Sigmoid colon (tissue), 7 donors: ENCODE data around the gene IFNA2. TPM values are rescaled to one million over a fixed set of nuclear protein-coding genes. Genes with fewer than 3 reads are reported as not detected.

ENCODE experiments used
- DNase-seq: peaks from one replicate; pipeline ENCODE4 v3.0.0-alpha.2; 2019
- H3K27ac ChIP-seq, 4 donors: fragments of 200-600 bp; sonication (generic); one replicate each; pipeline ENCODE4 v1.5.1; 2016 to 2019; ENCODE audit warnings: mild to moderate bottlenecking in 1 of 4
- H3K27me3 ChIP-seq, 3 donors: fragments of 200-600 bp; sonication (generic); one replicate each; pipeline ENCODE4 v1.5.1; 2019; ENCODE audit warnings: mild to moderate bottlenecking in 1 of 3
- H3K36me3 ChIP-seq, 4 donors: fragments of 200-600 bp; sonication (generic); one replicate each; pipeline ENCODE4 v1.5.1; 2016 to 2019
- H3K4me1 ChIP-seq, 4 donors: fragments of 200-600 bp; sonication (generic); one replicate each; pipeline ENCODE4 v1.5.1; 2017 to 2019
- H3K4me3 ChIP-seq, 4 donors: fragments of 200-600 bp; sonication (generic); one replicate each; pipeline ENCODE4 v1.5.1; 2017 to 2019; ENCODE audit warnings: mild to moderate bottlenecking in 2 of 4, moderate library complexity in 1 of 4
- H3K9me3 ChIP-seq, 4 donors: fragments of 200-600 bp in 3 of 4; sonication (generic) in 3 of 4; one replicate each; pipeline versions ENCODE4 v1.5.1 to v1.6.1; 2013 to 2019
- EP300 ChIP-seq, 4 donors: sonication (generic); formaldehyde crosslinking; IDR thresholded peaks; one replicate each; pipeline ENCODE4 v1.6.1; 2017; ENCODE audit warnings: antibody characterized with exemption in 4 of 4
- POLR2A ChIP-seq, 2 donors: fragments of 450-650 bp; IDR thresholded peaks; one replicate each; pipeline ENCODE4 v1.6.1; 2016; ENCODE audit warnings: antibody characterized with exemption in 2 of 2, mild to moderate bottlenecking in 2 of 2, moderate library complexity in 2 of 2
- POLR2AphosphoS5 ChIP-seq, 4 donors: sonication (generic); formaldehyde crosslinking; IDR thresholded peaks; one replicate each; pipeline ENCODE4 v1.6.1; 2017; ENCODE audit warnings: antibody characterized with exemption in 4 of 4
- WGBS, 2 donors: extraction: QIAGEN DNeasy Blood & Tissue Kit; methylation state at CpG; one replicate each; pipeline ENCODE4 v1.1.7; 2013; 5-methylcytosine and 5-hydroxymethylcytosine counted together
- intact Hi-C: fragments of 100-400 bp; cut with DNase I; formaldehyde crosslinking; loops from one replicate; pipeline ENCODE4 v1.15.1; 2023
- polyA plus RNA-seq, 3 donors: library from polyadenylated mRNA; stranded (reverse); fragments of 200-250 nt; gene quantifications; one replicate each; pipeline ENCODE4 v1.2.3, GENCODE V29; 2013
- total RNA-seq, 4 donors: library from RNA; depleted of rRNA; stranded (reverse); fragments of >200 nt; gene quantifications; one replicate each; pipeline ENCODE4 v1.1.0, GENCODE V29; 2016
- TF ChIP-seq, protein P1 (sequence below), 4 experiments: fragments of 450-650 bp in 3 of 4; fragments of 200-600 bp in 1 of 4; IDR thresholded peaks; one replicate each; pipeline ENCODE4 v1.5.1; 2016 to 2019; ENCODE audit warnings: antibody characterized with exemption in 4 of 4, mild to moderate bottlenecking in 3 of 4, moderate library complexity in 2 of 4
- donor health status: healthy with polysubstance abuse.
- donor health status: Bipolar disorder and iron deficiency.
- donor health status: healthy.

IFNA2 gene
- total and polyA plus RNA-seq, 7 donors: 0.06 to 0.33 TPM; not detected in 5

- Histone ChIP-seq H3K36me3 (no peaks in the 10 kb centered on the region), H3K27me3 (no peaks in the 10 kb centered on the region), H3K4me1 (no peaks in the 10 kb centered on the region), H3K4me3 (no peak overlapping the region), H3K27ac (no peak overlapping the region), H3K9me3 (no peaks in the 10 kb centered on the region)
- TF ChIP-seq, protein P1, sequence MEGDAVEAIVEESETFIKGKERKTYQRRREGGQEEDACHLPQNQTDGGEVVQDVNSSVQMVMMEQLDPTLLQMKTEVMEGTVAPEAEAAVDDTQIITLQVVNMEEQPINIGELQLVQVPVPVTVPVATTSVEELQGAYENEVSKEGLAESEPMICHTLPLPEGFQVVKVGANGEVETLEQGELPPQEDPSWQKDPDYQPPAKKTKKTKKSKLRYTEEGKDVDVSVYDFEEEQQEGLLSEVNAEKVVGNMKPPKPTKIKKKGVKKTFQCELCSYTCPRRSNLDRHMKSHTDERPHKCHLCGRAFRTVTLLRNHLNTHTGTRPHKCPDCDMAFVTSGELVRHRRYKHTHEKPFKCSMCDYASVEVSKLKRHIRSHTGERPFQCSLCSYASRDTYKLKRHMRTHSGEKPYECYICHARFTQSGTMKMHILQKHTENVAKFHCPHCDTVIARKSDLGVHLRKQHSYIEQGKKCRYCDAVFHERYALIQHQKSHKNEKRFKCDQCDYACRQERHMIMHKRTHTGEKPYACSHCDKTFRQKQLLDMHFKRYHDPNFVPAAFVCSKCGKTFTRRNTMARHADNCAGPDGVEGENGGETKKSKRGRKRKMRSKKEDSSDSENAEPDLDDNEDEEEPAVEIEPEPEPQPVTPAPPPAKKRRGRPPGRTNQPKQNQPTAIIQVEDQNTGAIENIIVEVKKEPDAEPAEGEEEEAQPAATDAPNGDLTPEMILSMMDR (IDR thresholded peaks at IDR 0.05): no peak
- no peak for TF ChIP-seq EP300 (IDR thresholded peaks at IDR 0.05)
- no peak for TF ChIP-seq POLR2A (IDR thresholded peaks at IDR 0.05)
- no peak for TF ChIP-seq POLR2AphosphoS5 (IDR thresholded peaks at IDR 0.05)
- no peak for DNase-seq
- WGBS, 2 donors: 88 to 92% methylated on average over 8 of the region's 8 CpGs
- intact Hi-C loops: no loop called here
Measured at GRCh38 chr9:21362287-21362686, 22.9 kb downstream of the IFNA2 start.

DNA sequence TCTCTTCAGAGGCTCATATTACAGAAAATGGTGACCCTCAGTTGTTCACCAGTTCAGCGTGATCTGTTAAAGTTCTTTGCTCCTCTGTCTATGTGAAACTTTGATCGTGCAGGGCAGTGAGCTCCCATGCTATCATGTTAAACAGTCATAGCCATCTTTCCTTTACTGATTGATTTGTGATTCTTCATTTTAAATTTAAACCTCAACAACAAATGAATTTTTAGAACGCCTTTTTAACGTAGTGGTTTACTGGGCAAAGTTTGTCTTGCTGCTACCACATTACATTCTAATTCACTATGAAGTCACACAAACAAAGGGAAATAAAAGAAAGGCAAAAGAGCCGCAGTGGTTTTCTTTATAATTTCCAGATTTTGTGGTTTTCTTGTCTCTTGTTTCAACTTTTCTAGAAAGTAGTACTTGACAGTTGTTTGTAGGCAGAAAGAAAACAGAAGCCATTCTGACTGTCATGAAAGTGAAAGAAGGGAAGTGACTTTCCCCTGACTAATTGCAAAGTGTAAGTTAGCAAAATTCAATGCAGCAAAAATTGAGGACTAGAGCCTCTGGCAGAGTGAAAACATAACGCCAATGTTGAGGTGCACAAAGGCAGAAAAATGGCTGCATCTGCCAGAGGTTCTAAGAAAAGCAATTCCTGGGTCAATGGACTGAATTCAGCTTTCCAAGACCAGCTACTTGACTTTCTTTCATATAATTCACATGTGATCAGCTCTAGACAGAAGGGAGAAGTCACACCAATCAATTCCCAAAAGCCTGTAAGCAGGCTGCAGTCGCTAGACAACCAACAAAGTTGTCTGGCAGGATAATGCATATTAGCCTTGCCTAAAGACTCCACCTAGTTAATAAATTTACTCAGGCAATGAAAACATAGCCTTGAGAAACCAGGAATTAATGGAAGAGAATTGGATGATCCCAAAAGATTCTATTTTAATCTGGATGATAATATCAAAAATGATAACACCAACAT, 27.4 kb downstream of the IFNA2 start:
- Histone ChIP-seq H3K4me3 (no peak overlapping the region), H3K27me3 (no peaks in the 10 kb centered on the region), H3K36me3 (no peaks in the 10 kb centered on the region), H3K4me1 (no peaks in the 10 kb centered on the region), H3K9me3 (no peaks in the 10 kb centered on the region), H3K27ac (no peak overlapping the region)
- intact Hi-C loops: no loop called here
- no peak for DNase-seq
- TF ChIP-seq POLR2AphosphoS5 (IDR thresholded peaks at IDR 0.05) (no peak), EP300 (IDR thresholded peaks at IDR 0.05) (no peak), POLR2A (IDR thresholded peaks at IDR 0.05) (no peak)
- TF ChIP-seq, protein P1 (IDR thresholded peaks at IDR 0.05): no peak
- 55 to 72% methylated on average over 7 of the region's 7 CpGs for WGBS, 2 donors

GRCh38 chr9:21350787-21351186, 34.4 kb downstream of the IFNA2 start, which contains the start of gene IFNA6:
Gene IFNA6, minus strand, starts transcription at chr9:21350887. Its CDS starts 0 bp downstream, at chr9:21350887.
- intact Hi-C loops: no loop called here
- Histone ChIP-seq H3K4me1 (no peaks in the 10 kb centered on the region), H3K27me3 (no peaks in the 10 kb centered on the region), H3K4me3 (no peak within 1 kb of the TSS), H3K27ac (no peak within 1 kb of the TSS), H3K9me3 (no peaks in the 10 kb centered on the region), H3K36me3 (no peaks in the 10 kb centered on the region)
- no peak for TF ChIP-seq POLR2A (IDR thresholded peaks at IDR 0.05)
- TF ChIP-seq POLR2AphosphoS5 (IDR thresholded peaks at IDR 0.05): no peak
- TF ChIP-seq EP300 (IDR thresholded peaks at IDR 0.05): no peak
- TF ChIP-seq, protein P1 (IDR thresholded peaks at IDR 0.05): no peak
- DNase-seq: no peak
- 84 to 85% methylated on average over 1 of the region's 1 CpG for WGBS, 2 donors

DNA sequence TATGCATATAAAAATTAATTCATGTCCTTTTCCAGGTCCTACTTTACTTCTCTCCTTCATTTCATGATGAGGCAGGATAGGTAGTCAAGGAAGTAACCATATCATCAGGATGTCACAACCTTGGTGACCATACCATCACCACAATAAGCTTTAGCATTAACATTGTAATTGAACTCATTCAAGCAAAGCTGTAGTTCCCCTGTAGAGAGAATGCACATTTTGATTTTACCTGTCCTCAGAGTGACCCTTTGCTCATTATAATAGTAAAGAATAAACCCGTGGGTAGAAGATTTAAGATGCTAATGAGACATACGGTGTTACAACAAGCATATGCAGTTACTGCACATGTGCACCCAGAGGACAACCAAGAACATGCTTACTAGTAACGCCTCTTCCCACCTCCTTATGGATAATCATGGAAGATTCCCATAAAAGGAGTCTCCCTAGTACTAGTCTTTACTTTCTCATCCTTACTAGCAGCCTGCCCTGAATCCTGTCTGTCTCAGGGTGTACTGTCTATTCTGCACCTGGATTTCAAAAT, 36.7 kb downstream of the IFNA2 start:
- Histone ChIP-seq H3K27me3 (no peaks in the 10 kb centered on the region), H3K4me3 (no peak overlapping the region), H3K4me1 (no peaks in the 10 kb centered on the region), H3K36me3 (no peaks in the 10 kb centered on the region), H3K9me3 (peaks cover 0 to 1% (median 0%) of the 10 kb centered on the region in 4 donors), H3K27ac (no peak overlapping the region)
- intact Hi-C loops: no loop called here
- TF ChIP-seq EP300 (IDR thresholded peaks at IDR 0.05) (no peak), POLR2AphosphoS5 (IDR thresholded peaks at IDR 0.05) (no peak), POLR2A (IDR thresholded peaks at IDR 0.05) (no peak)
- TF ChIP-seq, protein P1 (IDR thresholded peaks at IDR 0.05): no peak
- DNase-seq: no peak
- WGBS, 2 donors: 56 to 77% methylated on average over 3 of the region's 3 CpGs
